HFF-Myc (cell line): ENCODE data around the gene KLF13.

Experiments used
- DNase-seq: peaks from one replicate; pipeline ENCODE4 v3.0.0-alpha.2; 2011; ENCODE audit warnings: low read depth; ENCODE audit errors: extremely low read depth
- H3K4me3 ChIP-seq: replicated peaks from 2 replicates; pipeline ENCODE4 v1.5.1; 2011; ENCODE audit warnings: low read depth, mild to moderate bottlenecking, control low read depth, low read length
- CTCF ChIP-seq: IDR thresholded peaks from 2 replicates; pipeline ENCODE4 v1.5.1; 2012; ENCODE audit warnings: mild to moderate bottlenecking, low read depth, low read length, control low read depth; ENCODE audit errors: missing control alignments

The KLF13 gene

GRCh38 chr15:31331389-31331788 lies 4.8 kb downstream of the KLF13 start:
- TF ChIP-seq CTCF = no peak
- no peak for DNase-seq
- no peak overlapping the region for H3K4me3 ChIP-seq

- DNase-seq = no peak
- H3K4me3 ChIP-seq = no peak overlapping the region
- TF ChIP-seq CTCF = no peak
These were observed 5.5 kb downstream of the KLF13 start for GRCh38 chr15:31332020-31332680.

GRCh38 chr15:31332681-31333071 lies 6.0 kb downstream of the KLF13 start:
- no peak overlapping the region for H3K4me3 ChIP-seq
- no peak for DNase-seq
- TF ChIP-seq CTCF = no peak

GRCh38 chr15:31333119-31333518 lies 6.5 kb downstream of the KLF13 start:
- DNase-seq = no peak
- TF ChIP-seq CTCF = no peak
- no peak overlapping the region for H3K4me3 ChIP-seq

GRCh38 chr15:31333820-31334219 lies 7.2 kb downstream of the KLF13 start:
- H3K4me3 ChIP-seq = no peak overlapping the region
- no peak for DNase-seq
- TF ChIP-seq CTCF = no peak

- TF ChIP-seq CTCF = no peak
- no peak overlapping the region for H3K4me3 ChIP-seq
- DNase-seq = no peak
These were observed 9.5 kb downstream of the KLF13 start for GRCh38 chr15:31335989-31336592.
